RWPE2 (cell line): ENCODE data around the gene G2E3.

Experiments used
- ATAC-seq: fragments of 200-7000 bp; cut with Tn5 transposase; 3 replicates; pipeline ENCODE4 v1.9.1; 2021; ENCODE audit warnings: low read depth
- DNase-seq: peaks from one replicate; pipeline ENCODE4 v3.0.0-alpha.2; 2020; ENCODE audit warnings: low spot score
- H3K27ac ChIP-seq: fragments of 450-650 bp; 2 replicates; pipeline ENCODE4 v1.5.1; 2017; ENCODE audit warnings: mild to moderate bottlenecking; ENCODE audit not compliant: poor library complexity, severe bottlenecking
- H3K27me3 ChIP-seq: fragments of 250-450 bp; sonication (Bioruptor Pico); 2 replicates; pipeline ENCODE4 v1.5.1; 2021; ENCODE audit warnings: mild to moderate bottlenecking, moderate library complexity; ENCODE audit not compliant: insufficient read depth, poor library complexity, severe bottlenecking
- H3K36me3 ChIP-seq: fragments of 250-450 bp; sonication (Bioruptor Pico); 2 replicates; pipeline ENCODE4 v1.5.1; 2020; ENCODE audit warnings: low read depth, mild to moderate bottlenecking, moderate library complexity
- H3K4me1 ChIP-seq: fragments of 250-450 bp; sonication (Bioruptor Pico); 2 replicates; pipeline ENCODE4 v1.5.1; 2021; ENCODE audit warnings: mild to moderate bottlenecking, moderate library complexity; ENCODE audit not compliant: insufficient read depth, poor library complexity, severe bottlenecking
- H3K4me3 ChIP-seq: fragments of 250-450 bp; sonication (Bioruptor Pico); 2 replicates; pipeline ENCODE4 v1.5.1; 2021; ENCODE audit warnings: mild to moderate bottlenecking, moderate library complexity; ENCODE audit not compliant: severe bottlenecking
- H3K9me3 ChIP-seq: fragments of 250-450 bp; sonication (Bioruptor Pico); 2 replicates; pipeline ENCODE4 v1.5.1; 2021; ENCODE audit warnings: mild to moderate bottlenecking, moderate library complexity; ENCODE audit not compliant: severe bottlenecking
- TF ChIP-seq, protein P1 (sequence below): fragments of 450-650 bp; IDR thresholded peaks from one replicate; pipeline ENCODE4 v1.5.1; 2017; ENCODE audit warnings: mild to moderate bottlenecking, moderate library complexity; ENCODE audit not compliant: poor library complexity, severe bottlenecking

G2E3 gene

GRCh38 chr14:30558675-30559555 is at the start of gene G2E3:
TSS of gene G2E3 (plus strand) at chr14:30559158. CDS start at chr14:30581080, 21,922 bp downstream.
- no peaks in the 10 kb centered on the region for H3K9me3 ChIP-seq
- H3K36me3 ChIP-seq = peaks cover 23% of the 10 kb centered on the region
- ATAC-seq (peak; percentile 97), DNase-seq (peak; percentile 88)
- H3K27ac ChIP-seq = peak within 1 kb of the TSS; percentile 63
- no peaks in the 10 kb centered on the region for H3K27me3 ChIP-seq
- peak within 1 kb of the TSS; percentile 89 for H3K4me3 ChIP-seq
- TF ChIP-seq, protein P1, sequence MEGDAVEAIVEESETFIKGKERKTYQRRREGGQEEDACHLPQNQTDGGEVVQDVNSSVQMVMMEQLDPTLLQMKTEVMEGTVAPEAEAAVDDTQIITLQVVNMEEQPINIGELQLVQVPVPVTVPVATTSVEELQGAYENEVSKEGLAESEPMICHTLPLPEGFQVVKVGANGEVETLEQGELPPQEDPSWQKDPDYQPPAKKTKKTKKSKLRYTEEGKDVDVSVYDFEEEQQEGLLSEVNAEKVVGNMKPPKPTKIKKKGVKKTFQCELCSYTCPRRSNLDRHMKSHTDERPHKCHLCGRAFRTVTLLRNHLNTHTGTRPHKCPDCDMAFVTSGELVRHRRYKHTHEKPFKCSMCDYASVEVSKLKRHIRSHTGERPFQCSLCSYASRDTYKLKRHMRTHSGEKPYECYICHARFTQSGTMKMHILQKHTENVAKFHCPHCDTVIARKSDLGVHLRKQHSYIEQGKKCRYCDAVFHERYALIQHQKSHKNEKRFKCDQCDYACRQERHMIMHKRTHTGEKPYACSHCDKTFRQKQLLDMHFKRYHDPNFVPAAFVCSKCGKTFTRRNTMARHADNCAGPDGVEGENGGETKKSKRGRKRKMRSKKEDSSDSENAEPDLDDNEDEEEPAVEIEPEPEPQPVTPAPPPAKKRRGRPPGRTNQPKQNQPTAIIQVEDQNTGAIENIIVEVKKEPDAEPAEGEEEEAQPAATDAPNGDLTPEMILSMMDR = no peak
- peaks cover 21% of the 10 kb centered on the region for H3K4me1 ChIP-seq

DNA sequence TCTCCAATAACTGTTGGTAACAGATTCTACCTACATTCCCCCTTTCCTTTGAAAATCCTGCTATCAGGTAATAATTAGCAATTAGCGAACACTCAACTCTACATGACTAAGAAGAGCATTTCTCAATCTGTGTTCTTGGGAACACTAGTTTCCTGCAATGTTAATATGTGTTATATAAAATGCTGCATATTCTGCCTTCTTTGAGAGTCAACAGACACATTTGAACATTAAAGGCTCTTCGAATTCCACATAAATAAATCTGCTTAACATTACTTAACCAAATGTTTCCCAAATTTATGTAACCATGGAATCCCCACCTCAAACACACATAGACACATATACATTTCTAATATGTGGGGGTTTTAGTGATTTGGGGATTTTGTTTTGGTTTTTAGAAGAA is 41.2 kb upstream of the G2E3 start:
- no peaks in the 10 kb centered on the region for H3K36me3 ChIP-seq
- peaks cover 10% of the 10 kb centered on the region for H3K4me1 ChIP-seq
- no peak for ATAC-seq
- H3K9me3 ChIP-seq = no peaks in the 10 kb centered on the region
- TF ChIP-seq, protein P1 = no peak
- H3K27ac ChIP-seq = no peak overlapping the region
- peaks cover 5% of the 10 kb centered on the region for H3K27me3 ChIP-seq
- no peak overlapping the region for H3K4me3 ChIP-seq
- DNase-seq = no peak

DNA sequence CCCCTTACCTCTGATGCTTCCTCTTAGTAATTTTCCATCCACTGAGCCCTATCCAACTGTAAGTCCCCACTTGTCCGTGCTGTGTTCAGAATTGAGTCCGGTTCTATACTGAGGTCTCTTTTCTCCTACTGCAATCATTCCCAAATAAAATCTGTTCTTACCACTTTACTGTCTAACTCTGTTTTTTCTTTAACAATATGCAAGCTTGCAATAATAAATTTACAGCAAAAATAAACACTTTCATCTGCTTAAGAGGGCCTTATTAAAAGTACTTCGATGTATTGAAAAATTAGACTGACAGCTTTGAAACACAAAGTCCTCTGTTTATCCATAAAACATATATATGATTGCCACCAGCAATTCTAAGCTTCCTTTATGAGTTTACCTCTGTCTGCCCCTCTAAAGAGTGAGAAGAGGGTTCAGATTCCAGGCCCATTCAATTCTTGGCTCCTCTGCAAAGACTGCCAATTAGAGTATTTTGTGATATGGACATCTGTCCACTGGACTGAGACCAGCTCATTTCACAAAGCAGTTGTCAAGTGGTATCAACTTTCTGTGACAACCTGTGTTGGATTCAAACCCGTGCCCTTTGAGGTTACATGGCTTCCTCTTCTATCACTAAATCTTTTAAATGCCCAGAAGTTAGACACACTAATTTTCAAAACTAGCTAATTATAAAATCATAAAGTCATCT is 39.9 kb upstream of the G2E3 start:
- peaks cover 10% of the 10 kb centered on the region for H3K4me1 ChIP-seq
- DNase-seq = no peak
- H3K4me3 ChIP-seq = no peak overlapping the region
- H3K27me3 ChIP-seq = no peaks in the 10 kb centered on the region
- no peaks in the 10 kb centered on the region for H3K36me3 ChIP-seq
- H3K27ac ChIP-seq = no peak overlapping the region
- TF ChIP-seq, protein P1 = no peak
- H3K9me3 ChIP-seq = no peaks in the 10 kb centered on the region
- no peak for ATAC-seq

GRCh38 chr14:30519961-30520360 is 39.0 kb upstream of the G2E3 start:
- ATAC-seq = peak; percentile 29; the same call in 1 of the 3 replicates
- Histone ChIP-seq H3K27ac (no peak overlapping the region), H3K36me3 (no peaks in the 10 kb centered on the region), H3K9me3 (no peaks in the 10 kb centered on the region), H3K4me3 (no peak overlapping the region), H3K27me3 (no peaks in the 10 kb centered on the region), H3K4me1 (peaks cover 10% of the 10 kb centered on the region)
- no peak for DNase-seq
- TF ChIP-seq, protein P1 = no peak
